HepG2 (cell line): ENCODE data around the gene NEURL1. TPM values are rescaled to one million over a fixed set of nuclear protein-coding genes. Genes with fewer than 3 reads are reported as not detected.

Experiments
- ARNTL ChIP-seq: sonication (generic); formaldehyde crosslinking; IDR thresholded peaks from 2 replicates; pipeline ENCODE4 v1.4.0; 2020; ENCODE audit warnings: mild to moderate bottlenecking, missing genetic modification reagents
- BATF2 ChIP-seq: sonication (generic); formaldehyde crosslinking; IDR thresholded peaks from 2 replicates; pipeline ENCODE4 v1.8.0; 2022; ENCODE audit warnings: mild to moderate bottlenecking, missing genetic modification reagents, moderate library complexity
- ETS1 ChIP-seq: sonication (generic); formaldehyde crosslinking; IDR thresholded peaks from 2 replicates; pipeline ENCODE4 v1.4.0; 2020; ENCODE audit warnings: missing genetic modification reagents
- HOXD1 ChIP-seq: sonication (generic); formaldehyde crosslinking; IDR thresholded peaks from 2 replicates; pipeline ENCODE4 v1.5.0; 2020; ENCODE audit warnings: missing genetic modification reagents
- JDP2 ChIP-seq: sonication (generic); formaldehyde crosslinking; IDR thresholded peaks from 2 replicates; pipeline ENCODE4 v1.8.1; 2022; ENCODE audit warnings: missing genetic modification reagents, borderline replicate concordance
- KAT2B ChIP-seq: fragments of 150-350 bp; IDR thresholded peaks from 2 replicates; pipeline ENCODE4 v1.6.1; 2014; ENCODE audit warnings: low read depth, low read length, borderline replicate concordance
- MATR3 ChIP-seq: sonication (generic); formaldehyde crosslinking; IDR thresholded peaks from 2 replicates; pipeline ENCODE4 v1.4.0; 2020; ENCODE audit warnings: missing genetic modification reagents
- NONO ChIP-seq, 2 experiments: fragments of 450-650 bp in 1 of 2; sonication (generic) in 1 of 2; formaldehyde crosslinking in 1 of 2; IDR thresholded peaks in 1 of 2; conservative IDR thresholded peaks in 1 of 2; 2 replicates each; pipeline versions ENCODE4 v1.6.1 to v1.8.0; 2017 to 2022; ENCODE audit warnings: mild to moderate bottlenecking in 1 of 2, missing genetic modification reagents in 1 of 2, moderate library complexity in 1 of 2
- POLR2AphosphoS5 ChIP-seq: IDR thresholded peaks from 2 replicates; pipeline ENCODE4 v1.6.1; 2012; ENCODE audit warnings: low read depth, low read length
- RAD21 ChIP-seq: fragments of 450-650 bp; formaldehyde crosslinking; IDR thresholded peaks from 2 replicates; pipeline ENCODE4 v1.5.0; 2020; ENCODE audit warnings: mild to moderate bottlenecking
- REXO4 ChIP-seq: sonication (generic); formaldehyde crosslinking; IDR thresholded peaks from 2 replicates; pipeline ENCODE4 v1.8.0; 2022; ENCODE audit warnings: missing genetic modification reagents, mild to moderate bottlenecking, borderline replicate concordance
- TRIM24 ChIP-seq: sonication (generic); formaldehyde crosslinking; IDR thresholded peaks from 2 replicates; pipeline ENCODE4 v1.8.0; 2022; ENCODE audit warnings: mild to moderate bottlenecking, missing genetic modification reagents
- ZBTB34 ChIP-seq: sonication (generic); formaldehyde crosslinking; IDR thresholded peaks from 2 replicates; pipeline ENCODE4 v1.8.0; 2022; ENCODE audit warnings: mild to moderate bottlenecking, missing genetic modification reagents
- ZNF160 ChIP-seq: sonication (generic); formaldehyde crosslinking; IDR thresholded peaks from 2 replicates; pipeline ENCODE4 v1.8.0; 2022; ENCODE audit warnings: mild to moderate bottlenecking, inconsistent platforms, missing genetic modification reagents
- ZNF318 ChIP-seq: sonication (generic); formaldehyde crosslinking; IDR thresholded peaks from 2 replicates; pipeline ENCODE4 v1.4.0; 2020; ENCODE audit warnings: mild to moderate bottlenecking, missing genetic modification reagents
- ZSCAN12 ChIP-seq: sonication (generic); formaldehyde crosslinking; IDR thresholded peaks from 2 replicates; pipeline ENCODE4 v1.9.0; 2021; ENCODE audit warnings: mild to moderate bottlenecking, missing genetic modification reagents
- ZSCAN5A ChIP-seq: sonication (generic); formaldehyde crosslinking; IDR thresholded peaks from 2 replicates; pipeline ENCODE4 v1.8.0; 2022; ENCODE audit warnings: mild to moderate bottlenecking, missing genetic modification reagents, borderline replicate concordance
- polyA plus RNA-seq, 8 experiments: library from polyadenylated mRNA; depleted of rRNA in 3 of 8; stranded (reverse) in 7 of 8; unstranded in 1 of 8; fragments of >200 nt; fragmentation: Illumina TruSeq in 4 of 8; extraction: Trizol in 4 of 8; gene quantifications; 2 replicates each; pipeline versions ENCODE4 v1.2.1 to v1.2.3, GENCODE V29; 2011 to 2016; ENCODE audit warnings: low read depth in 4 of 8, missing spikeins in 1 of 8, mixed read lengths in 1 of 8; ENCODE audit not compliant: insufficient read depth in 1 of 8
- total RNA-seq, 5 experiments: library from RNA; depleted of rRNA; stranded (reverse); fragments of >200 nt; fragmentation: Illumina TruSeq; extraction: Trizol; gene quantifications; 2 replicates each; pipeline ENCODE4 v1.2.3, GENCODE V29; 2016; ENCODE audit warnings: low read depth in 1 of 5

The NEURL1 gene
- total and polyA plus RNA-seq, 2 of the 13 experiments (the other 11 are each of a cell fraction or from before 2014, with no cell fraction given): not detected

GRCh38 chr10:103578782-103579382 lies 85.4 kb downstream of the NEURL1 start (continued):
- no peak for TF ChIP-seq ZNF318
- no peak for TF ChIP-seq ZSCAN5A (CRISPR knock-in tag)
- no peak for TF ChIP-seq JDP2
- TF ChIP-seq ZNF160 (CRISPR knock-in tag): no peak
- no peak for TF ChIP-seq POLR2AphosphoS5
- no peak for TF ChIP-seq MATR3 (CRISPR knock-in tag)
- TF ChIP-seq NONO (IDR thresholded peaks at IDR 0.05): no peak
- TF ChIP-seq NONO (CRISPR knock-in tag; conservative IDR thresholded peaks at IDR 0.05): no peak
- TF ChIP-seq BATF2: no peak
- no peak for TF ChIP-seq KAT2B
- no peak for TF ChIP-seq RAD21 (CRISPR knock-in tag)
- TF ChIP-seq ETS1 (CRISPR knock-in tag): no peak
- peak; percentile 88; the same call in 1 of the 2 replicates for TF ChIP-seq ZBTB34 (CRISPR knock-in tag)
- TF ChIP-seq REXO4: no peak
- TF ChIP-seq HOXD1 (CRISPR knock-in tag): 0 out of 2 replicates have a peak, but pooled peaks have one; percentile 38
- TF ChIP-seq TRIM24 (CRISPR knock-in tag): no peak
- no peak for TF ChIP-seq ZSCAN12
- TF ChIP-seq ARNTL (CRISPR knock-in tag): peak; percentile 70; the same call in 1 of the 2 replicates
